Fibroblast of the aortic adventitia (primary cell): ENCODE data around the gene LSM10. TPM values are rescaled to one million over a fixed set of nuclear protein-coding genes. Genes with fewer than 3 reads are reported as not detected.

Experiments used
- DNase-seq: peaks from one replicate; pipeline ENCODE4 v3.0.0-alpha.2; 2010; ENCODE audit warnings: low read depth
- H3K4me3 ChIP-seq: 2 replicates; pipeline ENCODE4 v1.5.1; 2011; ENCODE audit warnings: low read depth, mild to moderate bottlenecking, control low read depth, low read length, moderate library complexity
- total RNA-seq: library from RNA; depleted of rRNA; stranded (reverse); fragments of >200 nt; gene quantifications from 2 replicates; pipeline ENCODE4 v1.2.3, GENCODE V29; 2012; ENCODE audit warnings: low replicate concordance
- TF ChIP-seq, protein P1 (sequence below): IDR thresholded peaks from 2 replicates; pipeline ENCODE4 v1.5.1; 2011; ENCODE audit warnings: mild to moderate bottlenecking, low read length, control low read depth, inconsistent platforms; ENCODE audit not compliant: insufficient read depth

Gene LSM10
- total RNA-seq, 1 donor: 9.5 TPM

GRCh38 chr1:36380143-36380619 lies 17.5 kb downstream of the LSM10 start:
- no peak for DNase-seq
- H3K4me3 ChIP-seq: no peak overlapping the region
- TF ChIP-seq, protein P1, sequence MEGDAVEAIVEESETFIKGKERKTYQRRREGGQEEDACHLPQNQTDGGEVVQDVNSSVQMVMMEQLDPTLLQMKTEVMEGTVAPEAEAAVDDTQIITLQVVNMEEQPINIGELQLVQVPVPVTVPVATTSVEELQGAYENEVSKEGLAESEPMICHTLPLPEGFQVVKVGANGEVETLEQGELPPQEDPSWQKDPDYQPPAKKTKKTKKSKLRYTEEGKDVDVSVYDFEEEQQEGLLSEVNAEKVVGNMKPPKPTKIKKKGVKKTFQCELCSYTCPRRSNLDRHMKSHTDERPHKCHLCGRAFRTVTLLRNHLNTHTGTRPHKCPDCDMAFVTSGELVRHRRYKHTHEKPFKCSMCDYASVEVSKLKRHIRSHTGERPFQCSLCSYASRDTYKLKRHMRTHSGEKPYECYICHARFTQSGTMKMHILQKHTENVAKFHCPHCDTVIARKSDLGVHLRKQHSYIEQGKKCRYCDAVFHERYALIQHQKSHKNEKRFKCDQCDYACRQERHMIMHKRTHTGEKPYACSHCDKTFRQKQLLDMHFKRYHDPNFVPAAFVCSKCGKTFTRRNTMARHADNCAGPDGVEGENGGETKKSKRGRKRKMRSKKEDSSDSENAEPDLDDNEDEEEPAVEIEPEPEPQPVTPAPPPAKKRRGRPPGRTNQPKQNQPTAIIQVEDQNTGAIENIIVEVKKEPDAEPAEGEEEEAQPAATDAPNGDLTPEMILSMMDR: no peak

GRCh38 chr1:36377791-36378492 lies 19.8 kb downstream of the LSM10 start:
- TF ChIP-seq, protein P1: no peak
- H3K4me3 ChIP-seq: no peak overlapping the region

DNA sequence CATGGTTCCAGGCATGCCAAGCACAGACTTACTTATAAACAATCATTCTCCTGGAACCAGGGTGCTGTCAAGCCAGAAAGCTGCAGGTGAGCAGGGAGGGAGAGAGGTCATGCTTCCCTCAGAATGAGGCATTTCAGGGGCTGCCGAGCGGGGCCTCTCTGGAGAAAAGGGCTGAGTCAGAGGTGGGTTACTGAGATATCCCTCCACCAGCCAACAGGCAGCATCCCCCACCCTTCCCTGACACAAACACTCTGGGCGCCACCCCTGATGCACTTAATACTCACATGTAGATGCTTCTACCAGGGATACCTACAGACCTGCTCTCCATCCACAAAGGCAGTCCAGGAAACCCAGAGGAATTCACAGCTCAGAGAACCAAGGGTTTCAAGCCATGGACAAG lies 25.1 kb downstream of the LSM10 start:
- H3K4me3 ChIP-seq: no peak overlapping the region
- TF ChIP-seq, protein P1: no peak
- no peak for DNase-seq

More at GRCh38 chr1:36377791-36378492, 19.8 kb downstream of the LSM10 start:
- no peak for DNase-seq

DNA sequence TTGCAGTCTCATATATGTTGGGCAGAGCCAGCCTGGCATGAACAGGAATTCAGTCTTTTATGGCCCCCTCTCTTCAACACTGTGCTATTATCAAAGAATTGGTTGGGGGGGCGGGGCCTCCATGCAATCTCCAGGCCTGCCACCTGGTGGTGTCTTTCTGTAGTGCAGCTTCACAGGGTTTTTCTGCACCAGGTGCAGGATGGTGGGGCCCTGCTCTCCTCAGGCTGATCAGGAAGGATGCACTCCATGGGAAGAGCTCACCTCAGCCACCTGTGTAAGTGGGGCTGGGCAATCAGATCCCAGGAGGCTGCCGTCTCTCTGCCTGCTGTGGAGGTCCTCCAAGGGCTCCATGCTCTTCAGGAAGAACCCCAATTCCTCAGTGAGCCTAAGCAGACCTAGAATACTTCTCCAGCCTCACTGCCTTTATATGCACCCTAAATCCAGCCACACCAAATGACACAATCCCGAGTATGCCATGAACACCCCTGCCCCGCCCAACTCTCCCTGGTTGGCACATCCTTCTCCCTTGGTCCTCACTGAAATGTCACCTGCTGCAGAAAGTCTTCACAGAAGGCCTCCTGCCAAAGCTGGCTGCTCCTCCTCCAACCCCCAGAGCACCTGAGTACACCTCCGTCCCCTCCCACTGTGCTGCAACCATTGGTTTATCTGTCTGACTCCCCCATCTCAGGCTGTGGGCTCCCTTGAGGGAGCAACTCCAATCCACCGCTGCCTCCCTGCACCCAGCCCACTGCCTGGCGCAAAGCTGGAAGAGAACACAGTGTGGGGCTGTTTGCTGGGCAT lies 28.4 kb downstream of the LSM10 start:
- no peak overlapping the region for H3K4me3 ChIP-seq
- peak; percentile 67 for DNase-seq
- TF ChIP-seq, protein P1: peak; percentile 93

GRCh38 chr1:36367798-36368197 lies 29.9 kb downstream of the LSM10 start:
- no peak for DNase-seq
- TF ChIP-seq, protein P1: no peak
- no peak overlapping the region for H3K4me3 ChIP-seq

GRCh38 chr1:36367066-36367465 lies 30.6 kb downstream of the LSM10 start:
- DNase-seq: no peak
- TF ChIP-seq, protein P1: no peak
- no peak overlapping the region for H3K4me3 ChIP-seq
